Endothelial cell of umbilical vein (primary cell): ENCODE results near the gene GID4. TPM values are rescaled to one million over a fixed set of nuclear protein-coding genes. Genes with fewer than 3 reads are reported as not detected.

ENCODE experiments used
- BruUV-seq: library from RNA; stranded (reverse); fragments of 400-500 nt; replicated peaks from 2 replicates; lab custom pipeline; 2021; lab: Mats Ljungman, UMichigan
- CTCF ChIA-PET: fragments of 300-600, 350-600 bp; sonication (Branson Sonifier 250); formaldehyde crosslinking; loops from one replicate; lab custom pipeline; 2021; ENCODE audit warnings: antibody characterized with exemption, inconsistent platforms; lab: Charles Lee
- POLR2A ChIA-PET: fragments of 300-600, 350-600 bp; sonication (Branson Sonifier 250); formaldehyde crosslinking; loops from one replicate; lab custom pipeline; 2021; ENCODE audit warnings: antibody characterized with exemption, inconsistent platforms; lab: Charles Lee
- DNase-seq: peaks from one replicate; pipeline ENCODE4 v3.0.0-alpha.2; 2011; ENCODE audit warnings: low read depth, low spot score
- FAIRE-seq: peaks from 2 replicates; lab custom pipeline; 2011; peaks lifted over from hg19 to GRCh38; lab: Jason Lieb, UNC
- H2AFZ ChIP-seq: 2 replicates; pipeline ENCODE4 v1.6.0; 2012; ENCODE audit warnings: low read depth, low read length, control low read depth, inconsistent platforms
- H3K27ac ChIP-seq: 2 replicates; pipeline ENCODE4 v1.5.1; 2011; ENCODE audit warnings: low read depth, mild to moderate bottlenecking, control low read depth, low read length, moderate library complexity; ENCODE audit not compliant: insufficient read depth
- H3K27me3 ChIP-seq, 2 experiments: 2 replicates each; pipeline versions ENCODE4 v1.6.0 to v1.6.1; 2011; ENCODE audit warnings: low read length in 2 of 2, mixed read lengths in 1 of 2; ENCODE audit not compliant: control insufficient read depth in 2 of 2, insufficient read depth in 2 of 2
- H3K36me3 ChIP-seq, 2 experiments: 2 replicates in 1 of 2; 3 replicates in 1 of 2; pipeline ENCODE4 v1.5.1; 2011; ENCODE audit warnings: low read length in 2 of 2, mild to moderate bottlenecking in 1 of 2, moderate library complexity in 1 of 2; ENCODE audit not compliant: control insufficient read depth in 2 of 2, insufficient read depth in 2 of 2; ENCODE audit errors: extremely low read depth in 1 of 2
- H3K4me1 ChIP-seq: 3 replicates; pipeline ENCODE4 v1.5.1; 2011; ENCODE audit warnings: mild to moderate bottlenecking, low read length; ENCODE audit not compliant: control insufficient read depth, insufficient read depth; ENCODE audit errors: extremely low read depth
- H3K4me2 ChIP-seq: 2 replicates; pipeline ENCODE4 v1.6.1; 2011; ENCODE audit warnings: low read length, control low read depth, mixed read lengths; ENCODE audit not compliant: insufficient read depth
- H3K4me3 ChIP-seq, 3 experiments: fragments of 200-600 bp in 1 of 3; sonication (generic), shearing (Covaris generic) in 1 of 3; replicated peaks in 1 of 3; 2 replicates each; pipeline ENCODE4 v1.5.1; 2011 to 2016; ENCODE audit warnings: control low read depth in 3 of 3, low read length in 3 of 3, mild to moderate bottlenecking in 2 of 3, inconsistent platforms in 1 of 3, low read depth in 1 of 3, moderate library complexity in 1 of 3; ENCODE audit not compliant: insufficient read depth in 1 of 3
- H3K79me2 ChIP-seq: 2 replicates; pipeline ENCODE4 v1.6.0; 2012; ENCODE audit warnings: low read length, inconsistent platforms; ENCODE audit not compliant: control insufficient read depth, insufficient read depth
- H3K9ac ChIP-seq: replicated peaks from 2 replicates; pipeline ENCODE3; 2011; ENCODE audit warnings: low read length, control low read depth; ENCODE audit not compliant: insufficient read depth; ENCODE audit errors: extremely low read depth
- H3K9me1 ChIP-seq: replicated peaks from 3 replicates; pipeline ENCODE4 v1.6.0; 2011; ENCODE audit warnings: mild to moderate bottlenecking, low read length; ENCODE audit not compliant: control insufficient read depth, insufficient read depth; ENCODE audit errors: extremely low read depth
- H3K9me3 ChIP-seq: replicated peaks from 2 replicates; pipeline ENCODE4 v1.5.1; 2012; ENCODE audit warnings: low read length, inconsistent platforms; ENCODE audit not compliant: control insufficient read depth, insufficient read depth
- H4K20me1 ChIP-seq: replicated peaks from 2 replicates; pipeline ENCODE3; 2011; ENCODE audit warnings: mild to moderate bottlenecking, low read length; ENCODE audit not compliant: control insufficient read depth, insufficient read depth; ENCODE audit errors: extremely low read depth
- EZH2 ChIP-seq: IDR thresholded peaks from 2 replicates; pipeline ENCODE4 v1.6.1; 2012; ENCODE audit warnings: borderline replicate concordance, low read depth, mild to moderate bottlenecking, moderate library complexity, low read length, inconsistent platforms; ENCODE audit not compliant: severe bottlenecking
- FOS ChIP-seq: IDR thresholded peaks from 2 replicates; pipeline ENCODE4 v1.6.1; 2011; ENCODE audit warnings: mild to moderate bottlenecking, low read length, moderate library complexity, borderline replicate concordance; ENCODE audit not compliant: insufficient read depth
- GATA2 ChIP-seq: IDR thresholded peaks from 2 replicates; pipeline ENCODE4 v1.7.0; 2011; ENCODE audit warnings: low read depth, mild to moderate bottlenecking, moderate library complexity, mixed read lengths, low read length; ENCODE audit not compliant: insufficient read length, insufficient read depth
- JUN ChIP-seq: IDR thresholded peaks from 2 replicates; pipeline ENCODE4 v1.6.1; 2011; ENCODE audit warnings: borderline replicate concordance, low read depth; ENCODE audit not compliant: insufficient read length, insufficient read depth
- MYC ChIP-seq: IDR thresholded peaks from one replicate; pipeline ENCODE4 v1.6.1; 2011; ENCODE audit warnings: mild to moderate bottlenecking, low read depth, low read length
- POLR2A ChIP-seq: IDR thresholded peaks from 2 replicates; pipeline ENCODE4 v1.6.1; 2012; ENCODE audit warnings: low read depth, mild to moderate bottlenecking, control low read depth, low read length
- POLR2AphosphoS5 ChIP-seq: IDR thresholded peaks from 2 replicates; pipeline ENCODE4 v1.6.1; 2012; ENCODE audit warnings: low read depth, mild to moderate bottlenecking, control low read depth, low read length, moderate library complexity; ENCODE audit not compliant: insufficient read depth
- dilution Hi-C: fragments of 300-500 bp; cut with MboI; formaldehyde crosslinking; loops from one replicate; pipeline ENCODE4 v1.15.0; 2019; ENCODE audit warnings: low sequenced_read_pairs; ENCODE audit not compliant: extremely low pct_ligation_motif_present
- intact Hi-C: fragments of 100-400 bp; cut with micrococcal nuclease; formaldehyde crosslinking; loops from one replicate; pipeline ENCODE4 v1.10.0; 2022
- polyA plus RNA-seq, 4 experiments: library from polyadenylated mRNA; depleted of rRNA in 3 of 4; stranded (reverse) in 3 of 4; unstranded in 1 of 4; fragments of >200 nt; gene quantifications; 2 replicates each; pipeline versions ENCODE4 v1.2.1 to v1.2.3, GENCODE V29; 2011 to 2012; ENCODE audit warnings: missing spikeins in 1 of 4
- total RNA-seq: library from RNA; stranded (reverse); gene quantifications from 2 replicates; pipeline ENCODE4 v1.2.3, GENCODE V29; 2021
- TF ChIP-seq, protein P1 (sequence below): IDR thresholded peaks from 2 replicates; pipeline ENCODE4 v1.6.1; 2011; ENCODE audit not compliant: insufficient read depth, insufficient read length
- TF ChIP-seq, protein P2 (sequence below), 2 donors: IDR thresholded peaks; 1 replicate in 1 of 2; 2 replicates in 1 of 2; pipeline ENCODE4 v1.5.1; 2011; ENCODE audit warnings: low read length in 2 of 2, mild to moderate bottlenecking in 2 of 2, moderate library complexity in 2 of 2, control low read depth in 1 of 2, inconsistent platforms in 1 of 2, low read depth in 1 of 2; ENCODE audit not compliant: insufficient read depth in 1 of 2; ENCODE audit errors: extremely low read depth in 1 of 2

The GID4 gene
- total and polyA plus RNA-seq, 2 donors (not counting 3 experiments of a cell fraction or from before 2014, with no cell fraction given) = 6.4 to 11.3 TPM

DNA sequence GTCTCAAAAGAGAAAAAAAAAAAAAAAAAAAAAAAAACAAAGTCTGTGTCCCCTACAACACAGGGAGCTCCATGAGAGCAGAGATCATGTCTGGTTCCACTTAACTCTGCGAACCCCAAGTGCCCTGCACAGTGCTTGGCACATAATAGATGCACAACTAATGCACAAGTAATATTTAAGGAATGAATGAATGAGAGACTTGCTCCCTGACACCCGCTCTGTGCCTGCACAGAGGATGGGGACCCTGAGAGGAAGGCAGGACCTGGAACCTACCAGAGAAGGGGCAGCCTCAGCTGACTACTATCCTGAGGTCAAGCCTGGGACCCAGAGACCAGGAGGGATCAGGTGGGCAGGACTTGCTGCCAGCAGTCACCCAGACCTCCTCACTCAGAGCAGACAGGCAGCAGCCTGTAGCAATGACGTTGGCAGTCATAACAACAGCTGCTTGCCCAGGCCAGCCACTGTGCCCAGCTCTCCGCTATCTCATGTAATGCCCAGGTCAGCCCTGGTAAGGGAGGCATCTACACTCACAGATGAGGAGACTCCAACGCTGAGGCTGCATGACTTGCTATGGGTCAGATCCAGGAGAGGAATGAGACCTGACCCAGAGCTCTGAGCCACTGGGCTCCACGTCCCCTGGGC is 72.2 kb downstream of the GID4 start:
- Histone ChIP-seq H3K4me2 (no peak overlapping the region), H3K4me3 (no peak overlapping the region), H3K27ac (no peak overlapping the region), H3K79me2 (no peaks in the 10 kb centered on the region), H3K9ac (no peak overlapping the region), H3K9me3 (no peaks in the 10 kb centered on the region), H3K4me1 (no peaks in the 10 kb centered on the region), H3K9me1 (no peaks in the 10 kb centered on the region), H3K27me3 (no peaks in the 10 kb centered on the region), H2AFZ (no peak overlapping the region), H4K20me1 (no peaks in the 10 kb centered on the region), H3K36me3 (peaks cover 0 to 4% of the 10 kb centered on the region in 2 experiments)
- DNase-seq (no peak), FAIRE-seq (no peak)
- ChIA-PET CTCF (interaction anchor here (1.0 kb wide), 1 partner anchor 9 kb away, joined by 3 read pairs; no protein-coding TSS in a partner anchor), POLR2A (interaction anchor here (1.3 kb wide), 1 partner anchor 10 kb away, joined by 3 read pairs; no protein-coding TSS in a partner anchor)
- dilution Hi-C loops = no loop called here
- no TSS peak for BruUV-seq
- intact Hi-C loops = no loop called here
- TF ChIP-seq EZH2 = no peak
- no peak for TF ChIP-seq JUN
- no peak for TF ChIP-seq MYC
- TF ChIP-seq POLR2A = no peak
- TF ChIP-seq, protein P1, sequence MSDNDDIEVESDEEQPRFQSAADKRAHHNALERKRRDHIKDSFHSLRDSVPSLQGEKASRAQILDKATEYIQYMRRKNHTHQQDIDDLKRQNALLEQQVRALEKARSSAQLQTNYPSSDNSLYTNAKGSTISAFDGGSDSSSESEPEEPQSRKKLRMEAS = no peak
- TF ChIP-seq, protein P2, sequence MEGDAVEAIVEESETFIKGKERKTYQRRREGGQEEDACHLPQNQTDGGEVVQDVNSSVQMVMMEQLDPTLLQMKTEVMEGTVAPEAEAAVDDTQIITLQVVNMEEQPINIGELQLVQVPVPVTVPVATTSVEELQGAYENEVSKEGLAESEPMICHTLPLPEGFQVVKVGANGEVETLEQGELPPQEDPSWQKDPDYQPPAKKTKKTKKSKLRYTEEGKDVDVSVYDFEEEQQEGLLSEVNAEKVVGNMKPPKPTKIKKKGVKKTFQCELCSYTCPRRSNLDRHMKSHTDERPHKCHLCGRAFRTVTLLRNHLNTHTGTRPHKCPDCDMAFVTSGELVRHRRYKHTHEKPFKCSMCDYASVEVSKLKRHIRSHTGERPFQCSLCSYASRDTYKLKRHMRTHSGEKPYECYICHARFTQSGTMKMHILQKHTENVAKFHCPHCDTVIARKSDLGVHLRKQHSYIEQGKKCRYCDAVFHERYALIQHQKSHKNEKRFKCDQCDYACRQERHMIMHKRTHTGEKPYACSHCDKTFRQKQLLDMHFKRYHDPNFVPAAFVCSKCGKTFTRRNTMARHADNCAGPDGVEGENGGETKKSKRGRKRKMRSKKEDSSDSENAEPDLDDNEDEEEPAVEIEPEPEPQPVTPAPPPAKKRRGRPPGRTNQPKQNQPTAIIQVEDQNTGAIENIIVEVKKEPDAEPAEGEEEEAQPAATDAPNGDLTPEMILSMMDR (IDR thresholded peaks at IDR 0.05; ENCODE audit: extremely low read depth in 1 of 2, insufficient read depth in 1 of 2, low read depth in 1 of 2, low read length in 2 of 2) = no peak
- TF ChIP-seq POLR2AphosphoS5 = no peak
- TF ChIP-seq FOS = no peak
- TF ChIP-seq GATA2 = no peak
